ENCODE results near the gene NAV3. TPM values are rescaled to one million over a fixed set of nuclear protein-coding genes. Genes with fewer than 3 reads are reported as not detected.

The NAV3 gene
- total and polyA plus RNA-seq, 2 of the 4 experiments (the other 2 are of a cell fraction): 25.5 to 106 TPM

GRCh38 chr12:78176643-78177042 lies 345.9 kb downstream of the NAV3 start:
- Histone ChIP-seq H3K23ac (ENCODE audit: low read depth, low read length) (no peak overlapping the region), H2AK9ac (replicated peaks; ENCODE audit: low read depth, low read length, poor library complexity) (no peak overlapping the region), H2BK5ac (ENCODE audit: low read depth, low read length, poor library complexity, severe bottlenecking) (no peak overlapping the region), H3K56ac (ENCODE audit: extremely low read depth, insufficient read depth, low read length) (no peak overlapping the region), H3K27ac (ENCODE audit: insufficient read depth, low read length) (no peak overlapping the region), H3K4me3 (ENCODE audit: insufficient read depth, low read depth, low read length) (no peak overlapping the region), H3K4me2 (ENCODE audit: low read depth, low read length) (no peak overlapping the region), H3K9me3 (ENCODE audit: control insufficient read depth, insufficient read depth, low read length) (no peaks in the 10 kb centered on the region), H4K20me1 (ENCODE audit: insufficient read depth, low read length) (no peaks in the 10 kb centered on the region), H3K9ac (ENCODE audit: low read depth, low read length) (no peak overlapping the region), H2BK20ac (ENCODE audit: low read depth, low read length) (no peak overlapping the region), H3K9me1 (ENCODE audit: insufficient read depth, low read length) (no peaks in the 10 kb centered on the region), H3K36me3 (ENCODE audit: control insufficient read depth, insufficient read depth, low read length) (peaks cover 10% of the 10 kb centered on the region), H2AK5ac (ENCODE audit: low read depth, low read length) (no peak overlapping the region), H4K91ac (ENCODE audit: insufficient read depth, low read depth, low read length) (no peak overlapping the region), H4K5ac (ENCODE audit: low read depth, low read length) (no peak overlapping the region), H2AFZ (replicated peaks; ENCODE audit: low read length, poor library complexity) (no peak overlapping the region), H3K4me1 (ENCODE audit: control insufficient read depth, insufficient read depth, low read length) (no peaks in the 10 kb centered on the region), H3K27me3 (ENCODE audit: control insufficient read depth, insufficient read depth, low read length) (no peaks in the 10 kb centered on the region), H3K18ac (ENCODE audit: low read depth, low read length) (no peak overlapping the region), H3K4ac (ENCODE audit: low read depth, low read length) (no peak overlapping the region), H3K79me1 (ENCODE audit: low read depth in 1 of 2, low read length in 2 of 2) (no peaks in the 10 kb centered on the region), H2BK15ac (ENCODE audit: low read depth, low read length) (no peak overlapping the region), H3K14ac (replicated peaks; ENCODE audit: low read depth, low read length) (no peak overlapping the region), H4K8ac (ENCODE audit: low read depth in 2 of 2, low read length in 2 of 2) (no peak overlapping the region), H2BK120ac (ENCODE audit: low read depth, low read length) (no peak overlapping the region)
- dilution Hi-C loops (cut with HindIII; ENCODE audit: low sequenced_read_pairs, unreplicated experiment) (no loop called here), in situ Hi-C loops (cut with MboI; ENCODE audit: low sequenced_read_pairs) (loop anchor here (25.0 kb wide), 1 partner anchor 1186 kb away; no protein-coding TSS in a partner anchor), intact Hi-C loops (cut with micrococcal nuclease) (no loop called here)
- POLR2A ChIA-PET (ENCODE audit: unreplicated experiment): interaction anchor here (0.6 kb wide), 1 partner anchor 299 kb away, joined by 3 read pairs; no protein-coding TSS in a partner anchor
- no peak for ATAC-seq (ENCODE audit: low read depth)
- no peak for TF ChIP-seq MAFK (IDR thresholded peaks at IDR 0.05; ENCODE audit: low read depth, low read length)
- TF ChIP-seq, protein P1, sequence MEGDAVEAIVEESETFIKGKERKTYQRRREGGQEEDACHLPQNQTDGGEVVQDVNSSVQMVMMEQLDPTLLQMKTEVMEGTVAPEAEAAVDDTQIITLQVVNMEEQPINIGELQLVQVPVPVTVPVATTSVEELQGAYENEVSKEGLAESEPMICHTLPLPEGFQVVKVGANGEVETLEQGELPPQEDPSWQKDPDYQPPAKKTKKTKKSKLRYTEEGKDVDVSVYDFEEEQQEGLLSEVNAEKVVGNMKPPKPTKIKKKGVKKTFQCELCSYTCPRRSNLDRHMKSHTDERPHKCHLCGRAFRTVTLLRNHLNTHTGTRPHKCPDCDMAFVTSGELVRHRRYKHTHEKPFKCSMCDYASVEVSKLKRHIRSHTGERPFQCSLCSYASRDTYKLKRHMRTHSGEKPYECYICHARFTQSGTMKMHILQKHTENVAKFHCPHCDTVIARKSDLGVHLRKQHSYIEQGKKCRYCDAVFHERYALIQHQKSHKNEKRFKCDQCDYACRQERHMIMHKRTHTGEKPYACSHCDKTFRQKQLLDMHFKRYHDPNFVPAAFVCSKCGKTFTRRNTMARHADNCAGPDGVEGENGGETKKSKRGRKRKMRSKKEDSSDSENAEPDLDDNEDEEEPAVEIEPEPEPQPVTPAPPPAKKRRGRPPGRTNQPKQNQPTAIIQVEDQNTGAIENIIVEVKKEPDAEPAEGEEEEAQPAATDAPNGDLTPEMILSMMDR (conservative IDR thresholded peaks at IDR 0.05; ENCODE audit: low read depth, low read length): no peak
- no peak for TF ChIP-seq CHD1 (IDR thresholded peaks at IDR 0.05; ENCODE audit: low read depth, low read length)
- TF ChIP-seq, protein P2, sequence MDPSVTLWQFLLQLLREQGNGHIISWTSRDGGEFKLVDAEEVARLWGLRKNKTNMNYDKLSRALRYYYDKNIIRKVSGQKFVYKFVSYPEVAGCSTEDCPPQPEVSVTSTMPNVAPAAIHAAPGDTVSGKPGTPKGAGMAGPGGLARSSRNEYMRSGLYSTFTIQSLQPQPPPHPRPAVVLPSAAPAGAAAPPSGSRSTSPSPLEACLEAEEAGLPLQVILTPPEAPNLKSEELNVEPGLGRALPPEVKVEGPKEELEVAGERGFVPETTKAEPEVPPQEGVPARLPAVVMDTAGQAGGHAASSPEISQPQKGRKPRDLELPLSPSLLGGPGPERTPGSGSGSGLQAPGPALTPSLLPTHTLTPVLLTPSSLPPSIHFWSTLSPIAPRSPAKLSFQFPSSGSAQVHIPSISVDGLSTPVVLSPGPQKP (IDR thresholded peaks at IDR 0.05; ENCODE audit: borderline replicate concordance, low read depth, low read length): no peak
- no peak for TF ChIP-seq RAD21 (IDR thresholded peaks at IDR 0.05; ENCODE audit: low read length)
- no peak for TF ChIP-seq CEBPB (IDR thresholded peaks at IDR 0.05; ENCODE audit: low read depth, low read length)
- TF ChIP-seq SMC3 (IDR thresholded peaks at IDR 0.05; ENCODE audit: low read depth, low read length): no peak
- BruUV-seq (replicated peaks): no TSS peak
- no peak for DNase-seq
- 83% methylated on average over 2 of the region's 4 CpGs; no CpG with 5 or more reads in 1 of the 2 experiments for WGBS, 2 experiments (ENCODE audit: extremely low coverage in 2 of 2, insufficient read length in 1 of 2)
- CTCF ChIA-PET: no interaction called here

Measured in IMR-90 (cell line).